ENCODE data around the gene TNS1. TPM values are rescaled to one million over a fixed set of nuclear protein-coding genes. Genes with fewer than 3 reads are reported as not detected.

The TNS1 gene
- total and polyA plus RNA-seq, 9 of the 15 experiments (the other 6 are each of a cell fraction or from before 2014, with no cell fraction given), result 0.13 to 2.7 (median 0.77) TPM

GRCh38 chr2:217849154-217849975 lies 153.4 kb downstream of the TNS1 start (continued):
- TF ChIP-seq, protein P1, sequence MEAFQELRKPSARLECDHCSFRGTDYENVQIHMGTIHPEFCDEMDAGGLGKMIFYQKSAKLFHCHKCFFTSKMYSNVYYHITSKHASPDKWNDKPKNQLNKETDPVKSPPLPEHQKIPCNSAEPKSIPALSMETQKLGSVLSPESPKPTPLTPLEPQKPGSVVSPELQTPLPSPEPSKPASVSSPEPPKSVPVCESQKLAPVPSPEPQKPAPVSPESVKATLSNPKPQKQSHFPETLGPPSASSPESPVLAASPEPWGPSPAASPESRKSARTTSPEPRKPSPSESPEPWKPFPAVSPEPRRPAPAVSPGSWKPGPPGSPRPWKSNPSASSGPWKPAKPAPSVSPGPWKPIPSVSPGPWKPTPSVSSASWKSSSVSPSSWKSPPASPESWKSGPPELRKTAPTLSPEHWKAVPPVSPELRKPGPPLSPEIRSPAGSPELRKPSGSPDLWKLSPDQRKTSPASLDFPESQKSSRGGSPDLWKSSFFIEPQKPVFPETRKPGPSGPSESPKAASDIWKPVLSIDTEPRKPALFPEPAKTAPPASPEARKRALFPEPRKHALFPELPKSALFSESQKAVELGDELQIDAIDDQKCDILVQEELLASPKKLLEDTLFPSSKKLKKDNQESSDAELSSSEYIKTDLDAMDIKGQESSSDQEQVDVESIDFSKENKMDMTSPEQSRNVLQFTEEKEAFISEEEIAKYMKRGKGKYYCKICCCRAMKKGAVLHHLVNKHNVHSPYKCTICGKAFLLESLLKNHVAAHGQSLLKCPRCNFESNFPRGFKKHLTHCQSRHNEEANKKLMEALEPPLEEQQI (IDR thresholded peaks at IDR 0.05), result no peak
- TF ChIP-seq RFX7 (CRISPR knock-in tag; IDR thresholded peaks at IDR 0.05) (no peak), SRSF7 (optimal IDR thresholded peaks at IDR 0.05; ENCODE audit: low read depth, low read length) (no peak), POLR2AphosphoS5 (IDR thresholded peaks at IDR 0.05; ENCODE audit: control insufficient read depth, insufficient read depth, low read depth, low read length) (no peak), ATF3 (IDR thresholded peaks at IDR 0.05) (no peak), ATF3 (CRISPR knock-in tag; conservative IDR thresholded peaks at IDR 0.05) (no peak), KDM2B (CRISPR knock-in tag; IDR thresholded peaks at IDR 0.05) (no peak), SREBF1 (IDR thresholded peaks at IDR 0.05; ENCODE audit: borderline replicate concordance, low read depth, low read length) (no peak), ZNF121 (CRISPR knock-in tag; conservative IDR thresholded peaks at IDR 0.05) (no peak), TCF7 (IDR thresholded peaks at IDR 0.05; ENCODE audit: borderline replicate concordance) (no peak)
- TF ChIP-seq, protein P2, sequence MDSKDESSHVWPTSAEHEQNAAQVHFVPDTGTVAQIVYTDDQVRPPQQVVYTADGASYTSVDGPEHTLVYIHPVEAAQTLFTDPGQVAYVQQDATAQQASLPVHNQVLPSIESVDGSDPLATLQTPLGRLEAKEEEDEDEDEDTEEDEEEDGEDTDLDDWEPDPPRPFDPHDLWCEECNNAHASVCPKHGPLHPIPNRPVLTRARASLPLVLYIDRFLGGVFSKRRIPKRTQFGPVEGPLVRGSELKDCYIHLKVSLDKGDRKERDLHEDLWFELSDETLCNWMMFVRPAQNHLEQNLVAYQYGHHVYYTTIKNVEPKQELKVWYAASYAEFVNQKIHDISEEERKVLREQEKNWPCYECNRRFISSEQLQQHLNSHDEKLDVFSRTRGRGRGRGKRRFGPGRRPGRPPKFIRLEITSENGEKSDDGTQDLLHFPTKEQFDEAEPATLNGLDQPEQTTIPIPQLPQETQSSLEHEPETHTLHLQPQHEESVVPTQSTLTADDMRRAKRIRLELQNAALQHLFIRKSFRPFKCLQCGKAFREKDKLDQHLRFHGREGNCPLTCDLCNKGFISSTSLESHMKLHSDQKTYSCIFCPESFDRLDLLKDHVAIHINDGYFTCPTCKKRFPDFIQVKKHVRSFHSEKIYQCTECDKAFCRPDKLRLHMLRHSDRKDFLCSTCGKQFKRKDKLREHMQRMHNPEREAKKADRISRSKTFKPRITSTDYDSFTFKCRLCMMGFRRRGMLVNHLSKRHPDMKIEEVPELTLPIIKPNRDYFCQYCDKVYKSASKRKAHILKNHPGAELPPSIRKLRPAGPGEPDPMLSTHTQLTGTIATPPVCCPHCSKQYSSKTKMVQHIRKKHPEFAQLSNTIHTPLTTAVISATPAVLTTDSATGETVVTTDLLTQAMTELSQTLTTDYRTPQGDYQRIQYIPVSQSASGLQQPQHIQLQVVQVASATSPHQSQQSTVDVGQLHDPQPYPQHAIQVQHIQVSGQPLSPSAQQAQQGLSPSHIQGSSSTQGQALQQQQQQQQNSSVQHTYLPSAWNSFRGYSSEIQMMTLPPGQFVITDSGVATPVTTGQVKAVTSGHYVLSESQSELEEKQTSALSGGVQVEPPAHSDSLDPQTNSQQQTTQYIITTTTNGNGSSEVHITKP (IDR thresholded peaks at IDR 0.05; ENCODE audit: partially characterized antibody), result no peak
- TF ChIP-seq, protein P3, sequence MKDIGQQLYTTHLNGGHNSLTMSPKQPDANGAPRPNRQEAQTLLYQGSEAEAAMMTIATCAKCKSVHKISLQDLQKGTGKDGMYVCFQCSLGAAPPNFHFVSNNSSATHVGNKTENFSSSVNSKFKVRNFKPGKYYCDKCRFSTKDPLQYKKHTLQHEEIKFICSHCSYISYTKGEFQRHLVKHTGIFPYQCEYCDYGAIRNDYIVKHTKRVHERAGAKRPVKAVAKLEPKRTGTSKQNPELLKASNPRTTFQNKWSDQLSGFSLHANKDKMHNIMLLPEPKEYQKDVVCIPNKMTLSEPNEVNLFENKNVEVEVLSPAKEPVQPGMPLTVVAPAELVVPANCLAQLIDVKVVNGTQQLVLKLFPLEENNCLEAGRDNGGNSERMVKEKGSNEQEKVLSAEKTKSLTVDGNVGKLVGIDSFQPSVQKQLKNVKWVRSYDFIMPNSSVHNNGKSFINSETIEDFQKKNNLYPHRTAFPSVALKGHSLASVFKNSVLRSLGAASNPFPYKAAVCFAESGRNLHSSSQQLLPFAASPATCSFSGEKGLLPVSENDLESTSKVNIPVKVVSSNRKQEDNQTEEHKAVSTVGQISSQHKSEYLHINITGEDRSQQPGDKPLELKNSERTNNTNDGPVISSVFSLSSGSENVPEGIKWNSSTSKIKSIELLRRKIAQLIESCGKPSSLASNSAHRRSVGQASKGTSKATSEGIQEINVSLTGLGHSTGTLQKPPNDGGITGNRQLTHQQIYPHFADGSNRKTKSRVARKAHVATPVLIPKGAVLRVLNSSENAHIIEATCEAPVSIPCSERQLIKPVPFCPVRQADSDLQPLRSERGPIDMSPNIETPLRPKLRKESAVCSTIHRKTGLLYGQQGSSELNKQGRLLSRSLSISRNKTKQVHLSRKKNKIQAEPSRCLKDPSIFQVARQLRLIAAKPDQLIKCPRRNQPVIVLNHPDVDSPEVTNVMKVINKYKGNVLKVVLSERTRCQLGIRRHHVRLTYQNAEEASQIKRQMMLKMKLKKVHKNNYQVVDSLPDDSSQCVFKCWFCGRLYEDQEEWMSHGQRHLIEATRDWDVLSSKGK (CRISPR knock-in tag; IDR thresholded peaks at IDR 0.05), result no peak

Measured in K562 (cell line).